HG02884 (cell line): ENCODE measurements around the gene ZNF169.
"Not testable (repeated sequence)": the region's sequence is repeated elsewhere in the genome, so short reads cannot be mapped to it uniquely, and the experiment has no call there.

ENCODE experiments used
- ATAC-seq: cut with Tn5 transposase; IDR thresholded peaks from one replicate; pipeline ENCODE4 v1.9.1; 2021; ENCODE audit warnings: mild to moderate bottlenecking, moderate library complexity; ENCODE audit not compliant: unreplicated experiment

ZNF169 gene

GRCh38 chr9:94286116-94286515 lies 27.0 kb downstream of the ZNF169 start:
- ATAC-seq = no peak

GRCh38 chr9:94287877-94288513 lies 28.9 kb downstream of the ZNF169 start:
- ATAC-seq = no peak

GRCh38 chr9:94289691-94290090 lies 30.6 kb downstream of the ZNF169 start:
- no peak for ATAC-seq

- ATAC-seq = no peak
These were observed 40.0 kb downstream of the ZNF169 start for GRCh38 chr9:94298949-94299599.

- no peak for ATAC-seq
These were observed 41.6 kb downstream of the ZNF169 start for GRCh38 chr9:94300470-94301301.

- no peak for ATAC-seq
These were observed 42.5 kb downstream of the ZNF169 start for GRCh38 chr9:94301583-94301982.

- ATAC-seq = no peak
These were observed 43.3 kb downstream of the ZNF169 start for GRCh38 chr9:94302426-94302825.

GRCh38 chr9:94303321-94303720 lies 44.2 kb downstream of the ZNF169 start:
- no peak for ATAC-seq

- not testable (repeated sequence) for ATAC-seq
These were observed 56.2 kb downstream of the ZNF169 start for GRCh38 chr9:94315034-94315984.

- not testable (repeated sequence) for ATAC-seq
These were observed 57.1 kb downstream of the ZNF169 start for GRCh38 chr9:94316236-94316635.

- ATAC-seq = not testable (repeated sequence)
These were observed 59.0 kb downstream of the ZNF169 start for GRCh38 chr9:94317949-94318657.

- not testable (repeated sequence) for ATAC-seq
These were observed 63.3 kb downstream of the ZNF169 start for GRCh38 chr9:94322342-94322940.

- not testable (repeated sequence) for ATAC-seq
These were observed 64.2 kb downstream of the ZNF169 start for GRCh38 chr9:94323153-94323798.

- not testable (repeated sequence) for ATAC-seq
These were observed 66.5 kb downstream of the ZNF169 start for GRCh38 chr9:94325583-94325982.

GRCh38 chr9:94328544-94328943 lies 69.4 kb downstream of the ZNF169 start, which contains the start of gene NUTM2F:
NUTM2F (minus strand) TSS chr9:94328644; CDS start chr9:94328623, 21 bp downstream.
- ATAC-seq = not testable (repeated sequence)

GRCh38 chr9:94336445-94336844 lies 77.3 kb downstream of the ZNF169 start:
- ATAC-seq = not testable (repeated sequence)

- not testable (repeated sequence) for ATAC-seq
These were observed 79.6 kb downstream of the ZNF169 start for GRCh38 chr9:94338723-94339122.

GRCh38 chr9:94339657-94340056 lies 80.6 kb downstream of the ZNF169 start:
- ATAC-seq = not testable (repeated sequence)

- ATAC-seq = not testable (repeated sequence)
These were observed 81.7 kb downstream of the ZNF169 start for GRCh38 chr9:94340750-94341149.
